HEK293 (cell line): Measurements from ENCODE around the gene RSPH1.
A peak's percentile ranks its signal among the peaks of the same experiment; 100 is the strongest.

Source experiments
- CTCF ChIA-PET: fragments of 350-600 bp; formaldehyde crosslinking; extraction: SDS; loops from one replicate; lab custom pipeline; 2021; ENCODE audit warnings: antibody characterized with exemption; lab: Yijun Ruan, JAX
- POLR2A ChIA-PET: fragments of 300-600 bp; formaldehyde crosslinking; extraction: SDS; loops from one replicate; lab custom pipeline; 2020; ENCODE audit warnings: antibody characterized with exemption, inconsistent platforms; lab: Yijun Ruan, JAX
- H3K27ac ChIP-seq: fragments of 200-500 bp; sonication (Bioruptor generic); 2 replicates; pipeline ENCODE4 v1.5.1; 2014; ENCODE audit warnings: low read depth, low read length, control low read depth, inconsistent platforms; ENCODE audit errors: extremely low read depth
- H3K36me3 ChIP-seq, 2 experiments: fragments of 200-500 bp in 1 of 2; sonication (Bioruptor generic) in 1 of 2; 1 replicate in 1 of 2; 2 replicates in 1 of 2; pipeline ENCODE4 v1.5.1; 2014 to 2017; ENCODE audit warnings: inconsistent platforms in 2 of 2, low read length in 2 of 2; ENCODE audit not compliant: control insufficient read depth in 2 of 2, insufficient read depth in 1 of 2
- H3K4me1 ChIP-seq: fragments of 200-500 bp; sonication (Bioruptor generic); 2 replicates; pipeline ENCODE4 v1.5.1; 2014; ENCODE audit warnings: mild to moderate bottlenecking, low read length, inconsistent platforms; ENCODE audit not compliant: control insufficient read depth, insufficient read depth
- H3K4me3 ChIP-seq: 2 replicates; pipeline ENCODE4 v1.5.1; 2011; ENCODE audit warnings: low read depth, mild to moderate bottlenecking, control low read depth, low read length, moderate library complexity
- H3K9me3 ChIP-seq: fragments of 200-500 bp; sonication (Bioruptor generic); 2 replicates; pipeline ENCODE4 v1.5.1; 2014; ENCODE audit warnings: low read depth, low read length, inconsistent platforms; ENCODE audit not compliant: control insufficient read depth, insufficient read depth
- CTCF ChIP-seq: fragments of 450-650 bp; formaldehyde crosslinking; IDR thresholded peaks from 2 replicates; pipeline ENCODE4 v1.5.1; 2016; ENCODE audit warnings: missing biosample characterization, missing genetic modification characterization
- GLIS1 ChIP-seq: fragments of 450-650 bp; formaldehyde crosslinking; IDR thresholded peaks from 2 replicates; pipeline ENCODE4 v1.5.1; 2016; ENCODE audit warnings: missing biosample characterization, missing genetic modification characterization
- SCRT1 ChIP-seq: fragments of 450-650 bp; formaldehyde crosslinking; IDR thresholded peaks from 2 replicates; pipeline ENCODE4 v1.5.1; 2016; ENCODE audit warnings: missing biosample characterization, missing genetic modification characterization, borderline replicate concordance
- SP7 ChIP-seq: fragments of 450-650 bp; formaldehyde crosslinking; IDR thresholded peaks from 2 replicates; pipeline ENCODE4 v1.5.1; 2016; ENCODE audit warnings: missing biosample characterization, missing genetic modification characterization
- ZBTB17 ChIP-seq: fragments of 450-650 bp; formaldehyde crosslinking; IDR thresholded peaks from 2 replicates; pipeline ENCODE4 v1.5.1; 2016; ENCODE audit warnings: missing biosample characterization, missing genetic modification characterization
- ZBTB48 ChIP-seq: fragments of 450-650 bp; formaldehyde crosslinking; IDR thresholded peaks from 2 replicates; pipeline ENCODE4 v1.5.1; 2016; ENCODE audit warnings: missing biosample characterization, missing genetic modification characterization
- ZBTB8A ChIP-seq: fragments of 450-650 bp; formaldehyde crosslinking; IDR thresholded peaks from 2 replicates; pipeline ENCODE4 v1.5.1; 2016; ENCODE audit warnings: missing biosample characterization, missing genetic modification characterization
- ZEB2 ChIP-seq: fragments of 450-650 bp; formaldehyde crosslinking; IDR thresholded peaks from 2 replicates; pipeline ENCODE4 v1.5.1; 2016; ENCODE audit warnings: missing biosample characterization, missing genetic modification characterization
- ZIC2 ChIP-seq: fragments of 450-650 bp; formaldehyde crosslinking; IDR thresholded peaks from 2 replicates; pipeline ENCODE4 v1.5.1; 2016; ENCODE audit warnings: missing biosample characterization, missing genetic modification characterization
- ZNF10 ChIP-seq: fragments of 450-650 bp; formaldehyde crosslinking; IDR thresholded peaks from 2 replicates; pipeline ENCODE4 v1.5.1; 2017; ENCODE audit warnings: missing biosample characterization, missing genetic modification characterization
- ZNF146 ChIP-seq: fragments of 450-650 bp; formaldehyde crosslinking; IDR thresholded peaks from 2 replicates; pipeline ENCODE4 v1.5.1; 2016; ENCODE audit warnings: missing biosample characterization, missing genetic modification characterization
- ZNF18 ChIP-seq: fragments of 450-650 bp; formaldehyde crosslinking; IDR thresholded peaks from 2 replicates; pipeline ENCODE4 v1.5.1; 2016; ENCODE audit warnings: missing biosample characterization, missing genetic modification characterization
- ZNF221 ChIP-seq: fragments of 450-650 bp; formaldehyde crosslinking; IDR thresholded peaks from 2 replicates; pipeline ENCODE4 v1.5.1; 2017; ENCODE audit warnings: missing biosample characterization, missing genetic modification characterization, borderline replicate concordance
- ZNF354C ChIP-seq: fragments of 450-650 bp; formaldehyde crosslinking; IDR thresholded peaks from 2 replicates; pipeline ENCODE4 v1.5.1; 2016; ENCODE audit warnings: missing biosample characterization, missing genetic modification characterization, low read depth, borderline replicate concordance
- ZNF416 ChIP-seq: fragments of 450-650 bp; formaldehyde crosslinking; IDR thresholded peaks from 2 replicates; pipeline ENCODE4 v1.5.1; 2016; ENCODE audit warnings: missing biosample characterization, missing genetic modification characterization
- ZNF423 ChIP-seq: fragments of 450-650 bp; formaldehyde crosslinking; IDR thresholded peaks from 2 replicates; pipeline ENCODE4 v1.5.1; 2016; ENCODE audit warnings: missing biosample characterization, missing genetic modification characterization
- ZNF433 ChIP-seq: fragments of 450-650 bp; formaldehyde crosslinking; IDR thresholded peaks from 2 replicates; pipeline ENCODE4 v1.5.1; 2016; ENCODE audit warnings: missing biosample characterization, missing genetic modification characterization, low read depth
- ZNF561 ChIP-seq: fragments of 450-650 bp; IDR thresholded peaks from 2 replicates; pipeline ENCODE4 v1.5.1; 2018; ENCODE audit warnings: missing biosample characterization, missing genetic modification characterization, borderline replicate concordance
- ZNF580 ChIP-seq: fragments of 450-650 bp; formaldehyde crosslinking; IDR thresholded peaks from 2 replicates; pipeline ENCODE4 v1.5.1; 2016; ENCODE audit warnings: missing biosample characterization, missing genetic modification characterization
- ZNF629 ChIP-seq: fragments of 450-650 bp; formaldehyde crosslinking; IDR thresholded peaks from 2 replicates; pipeline ENCODE4 v1.5.1; 2017; ENCODE audit warnings: missing biosample characterization, missing genetic modification characterization
- ZNF645 ChIP-seq: fragments of 450-650 bp; formaldehyde crosslinking; IDR thresholded peaks from 2 replicates; pipeline ENCODE4; 2016; ENCODE audit warnings: missing biosample characterization, missing genetic modification characterization
- ZNF768 ChIP-seq: fragments of 450-650 bp; formaldehyde crosslinking; IDR thresholded peaks from 2 replicates; pipeline ENCODE4 v1.5.1; 2018; ENCODE audit warnings: missing biosample characterization, mild to moderate bottlenecking, missing genetic modification characterization

The RSPH1 gene

GRCh38 chr21:42537106-42537742 is 41.2 kb upstream of the RSPH1 start:
- H3K36me3 ChIP-seq: peaks cover 0 to 6% of the 10 kb centered on the region in 2 experiments; a peak in 1 of 3 replicates
- 0 out of 2 replicates have a peak, but pooled peaks have one; percentile 54 for TF ChIP-seq ZNF561 (tag by site-specific recombination)
- TF ChIP-seq SP7 (tag by site-specific recombination): no peak
- TF ChIP-seq ZNF645 (tag by site-specific recombination): no peak
- TF ChIP-seq CTCF (tag by site-specific recombination): peak; percentile 73
- 0 out of 2 replicates have a peak, but pooled peaks have one; percentile 35 for TF ChIP-seq ZNF18 (tag by site-specific recombination)
- peak; percentile 98 for TF ChIP-seq GLIS1 (tag by site-specific recombination)
- TF ChIP-seq ZNF423 (tag by site-specific recombination): peak; percentile 32; the same call in 1 of the 2 replicates
- 0 out of 2 replicates have a peak, but pooled peaks have one; percentile 33 for TF ChIP-seq ZIC2 (tag by site-specific recombination)
- no peak overlapping the region for H3K4me3 ChIP-seq
- no peaks in the 10 kb centered on the region for H3K9me3 ChIP-seq
- H3K27ac ChIP-seq: no peak overlapping the region
- ChIA-PET POLR2A (interaction anchor here (0.6 kb wide), 1 partner anchor 137 kb away, joined by 3 read pairs; no protein-coding TSS in a partner anchor), CTCF (interaction anchor here (0.6 to 3.3 kb wide), 6 partner anchors 23 to 392 kb away, joined by 3 to 10 read pairs (median 4); no protein-coding TSS in a partner anchor)
- peaks cover 10% of the 10 kb centered on the region; the same call in 1 of the 2 replicates for H3K4me1 ChIP-seq

GRCh38 chr21:42536601-42537000 is 40.6 kb upstream of the RSPH1 start:
- Histone ChIP-seq H3K27ac (no peak overlapping the region), H3K9me3 (no peaks in the 10 kb centered on the region), H3K4me3 (no peak overlapping the region), H3K4me1 (peaks cover 10% of the 10 kb centered on the region; the same call in 1 of the 2 replicates), H3K36me3 (peaks cover 0 to 6% of the 10 kb centered on the region in 2 experiments; a peak in 1 of 3 replicates)
- CTCF ChIA-PET: interaction anchor here (0.6 to 3.3 kb wide), 6 partner anchors 23 to 391 kb away, joined by 3 to 10 read pairs (median 4); no protein-coding TSS in a partner anchor
- POLR2A ChIA-PET: interaction anchor here (0.6 to 1.4 kb wide), 2 partner anchors 8 to 137 kb away, joined by 3 to 5 read pairs; no protein-coding TSS in a partner anchor
- TF ChIP-seq ZNF221 (tag by site-specific recombination) (no peak), ZBTB17 (tag by site-specific recombination) (no peak), ZNF423 (tag by site-specific recombination) (no peak), ZNF580 (no peak), ZNF629 (tag by site-specific recombination) (no peak), ZNF768 (tag by site-specific recombination) (no peak), ZNF433 (tag by site-specific recombination) (no peak), ZBTB48 (no peak), ZBTB8A (tag by site-specific recombination) (no peak), SCRT1 (tag by site-specific recombination) (no peak), ZNF354C (tag by site-specific recombination) (no peak), ZNF416 (tag by site-specific recombination) (no peak), ZEB2 (tag by site-specific recombination) (no peak), ZNF146 (tag by site-specific recombination) (no peak), ZNF10 (tag by site-specific recombination) (no peak)
- TF ChIP-seq, all 188 proteins: peak for 0
